ENCODE results near the gene SLC12A7. TPM values are rescaled to one million over a fixed set of nuclear protein-coding genes. Genes with fewer than 3 reads are reported as not detected.

The SLC12A7 gene
- total and polyA plus RNA-seq, 9 of the 15 experiments (the other 6 are each of a cell fraction or from before 2014, with no cell fraction given): 0.01 to 3.1 (median 0.56) TPM

DNA sequence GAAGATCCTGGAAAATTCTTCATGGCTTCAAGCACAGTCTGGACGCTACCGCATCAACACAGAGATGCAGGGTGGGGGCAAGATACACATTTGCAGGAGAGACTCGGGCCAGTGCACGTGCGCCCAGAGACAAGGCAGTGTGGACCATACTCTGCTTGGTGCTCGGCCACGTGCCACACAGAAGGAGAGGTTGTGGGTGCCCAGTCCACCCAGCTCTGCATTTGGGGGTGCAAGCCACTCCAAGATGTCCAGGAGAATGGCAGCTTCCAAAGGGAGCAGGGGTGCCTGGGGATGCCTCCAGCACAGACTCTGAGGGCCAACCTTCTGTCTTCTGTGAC is 99.0 kb downstream of the SLC12A7 start (continued):
- TF ChIP-seq, protein P1, sequence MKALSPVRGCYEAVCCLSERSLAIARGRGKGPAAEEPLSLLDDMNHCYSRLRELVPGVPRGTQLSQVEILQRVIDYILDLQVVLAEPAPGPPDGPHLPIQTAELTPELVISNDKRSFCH (CRISPR knock-in tag; IDR thresholded peaks at IDR 0.05): no peak
- TF ChIP-seq, protein P1 (tag; IDR thresholded peaks at IDR 0.05): no peak
- TF ChIP-seq IFI16 (CRISPR knock-in tag; IDR thresholded peaks at IDR 0.05): no peak

DNA sequence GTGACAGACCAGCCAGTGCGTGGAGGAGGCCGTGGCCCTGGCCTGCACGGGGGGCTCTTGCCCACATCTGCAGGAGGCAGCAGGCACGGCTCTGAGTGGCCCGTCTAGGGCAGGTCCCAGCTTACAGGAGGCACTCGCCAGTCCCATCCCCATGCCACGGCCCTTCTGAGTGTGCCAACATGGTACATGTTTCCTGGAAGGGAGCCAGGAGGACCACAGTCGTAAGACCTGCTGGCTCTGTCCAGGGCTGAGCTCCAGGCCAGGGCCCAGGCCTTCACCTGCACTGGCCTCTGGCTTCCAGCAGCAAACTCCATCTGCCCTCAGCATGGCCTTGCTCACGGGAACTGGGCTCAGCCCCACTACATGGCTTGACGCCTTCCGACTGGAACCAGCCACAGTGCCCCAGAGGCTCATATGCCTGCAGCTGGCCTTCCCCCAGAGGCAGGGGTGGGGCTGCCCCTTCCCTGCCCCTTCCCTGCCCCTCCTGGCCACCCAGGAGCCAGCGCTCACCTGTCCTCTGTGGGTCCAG is 99.5 kb downstream of the SLC12A7 start:
- CTCF ChIA-PET (ENCODE audit: low intra/inter-chr PET ratio): no interaction called here
- BruUV-seq (replicated peaks): no TSS peak
- no peak overlapping the region for H3K27ac ChIP-seq (ENCODE audit: extremely low read depth, low read depth, low read length)
- DNase-seq (ENCODE audit: extremely low read depth in 1 of 4, low spot score in 3 of 4) (no peak), FAIRE-seq (no peak), ATAC-seq (no peak)
- H3K9ac ChIP-seq (ENCODE audit: insufficient read depth in 1 of 2, low read depth in 2 of 2, low read length in 2 of 2): no peak overlapping the region
- peaks cover 50 to 90% of the 10 kb centered on the region in 2 experiments for H3K27me3 ChIP-seq (ENCODE audit: control insufficient read depth in 2 of 2, insufficient read depth in 2 of 2, low read length in 2 of 2)
- no peaks in the 10 kb centered on the region for H3K9me1 ChIP-seq (ENCODE audit: control insufficient read depth, insufficient read depth, low read length)
- H4K20me1 ChIP-seq (replicated peaks; ENCODE audit: control insufficient read depth, insufficient read depth, low read length): peaks cover 48% of the 10 kb centered on the region
- H3K4me1 ChIP-seq (replicated peaks in 1 of 2; ENCODE audit: control insufficient read depth in 2 of 2, insufficient read depth in 2 of 2, low read length in 2 of 2): peaks cover 0 to 34% of the 10 kb centered on the region in 2 experiments; a peak in 2 of 5 replicates
- in situ Hi-C loops (cut with MboI) (no loop called here), intact Hi-C loops (cut with micrococcal nuclease) (no loop called here)
- 1% methylated on average over 12 of the region's 12 CpGs for WGBS (ENCODE audit: insufficient coverage, low coverage, missing lambda C conversion rate)
- H3K4me2 ChIP-seq (ENCODE audit: insufficient read depth, low read length): no peak overlapping the region
- H3K9me3 ChIP-seq (replicated peaks; ENCODE audit: control insufficient read depth, insufficient read depth, low read depth, low read length): no peaks in the 10 kb centered on the region
- H3K36me3 ChIP-seq (ENCODE audit: control insufficient read depth, insufficient read depth, low read length): no peaks in the 10 kb centered on the region
- TF ChIP-seq XRCC4 (IDR thresholded peaks at IDR 0.05; ENCODE audit: extremely low read depth, insufficient read depth, insufficient read length) (no peak), KDM5B (IDR thresholded peaks at IDR 0.05; ENCODE audit: insufficient replicate concordance, low read depth, low read length) (no peak), ARID2 (IDR thresholded peaks at IDR 0.05) (no peak), SNIP1 (IDR thresholded peaks at IDR 0.05; ENCODE audit: low read depth) (no peak), SMARCC2 (IDR thresholded peaks at IDR 0.05; ENCODE audit: low read depth) (no peak), ZKSCAN3 (CRISPR knock-in tag; IDR thresholded peaks at IDR 0.05) (no peak)
- TF ChIP-seq, protein P2, sequence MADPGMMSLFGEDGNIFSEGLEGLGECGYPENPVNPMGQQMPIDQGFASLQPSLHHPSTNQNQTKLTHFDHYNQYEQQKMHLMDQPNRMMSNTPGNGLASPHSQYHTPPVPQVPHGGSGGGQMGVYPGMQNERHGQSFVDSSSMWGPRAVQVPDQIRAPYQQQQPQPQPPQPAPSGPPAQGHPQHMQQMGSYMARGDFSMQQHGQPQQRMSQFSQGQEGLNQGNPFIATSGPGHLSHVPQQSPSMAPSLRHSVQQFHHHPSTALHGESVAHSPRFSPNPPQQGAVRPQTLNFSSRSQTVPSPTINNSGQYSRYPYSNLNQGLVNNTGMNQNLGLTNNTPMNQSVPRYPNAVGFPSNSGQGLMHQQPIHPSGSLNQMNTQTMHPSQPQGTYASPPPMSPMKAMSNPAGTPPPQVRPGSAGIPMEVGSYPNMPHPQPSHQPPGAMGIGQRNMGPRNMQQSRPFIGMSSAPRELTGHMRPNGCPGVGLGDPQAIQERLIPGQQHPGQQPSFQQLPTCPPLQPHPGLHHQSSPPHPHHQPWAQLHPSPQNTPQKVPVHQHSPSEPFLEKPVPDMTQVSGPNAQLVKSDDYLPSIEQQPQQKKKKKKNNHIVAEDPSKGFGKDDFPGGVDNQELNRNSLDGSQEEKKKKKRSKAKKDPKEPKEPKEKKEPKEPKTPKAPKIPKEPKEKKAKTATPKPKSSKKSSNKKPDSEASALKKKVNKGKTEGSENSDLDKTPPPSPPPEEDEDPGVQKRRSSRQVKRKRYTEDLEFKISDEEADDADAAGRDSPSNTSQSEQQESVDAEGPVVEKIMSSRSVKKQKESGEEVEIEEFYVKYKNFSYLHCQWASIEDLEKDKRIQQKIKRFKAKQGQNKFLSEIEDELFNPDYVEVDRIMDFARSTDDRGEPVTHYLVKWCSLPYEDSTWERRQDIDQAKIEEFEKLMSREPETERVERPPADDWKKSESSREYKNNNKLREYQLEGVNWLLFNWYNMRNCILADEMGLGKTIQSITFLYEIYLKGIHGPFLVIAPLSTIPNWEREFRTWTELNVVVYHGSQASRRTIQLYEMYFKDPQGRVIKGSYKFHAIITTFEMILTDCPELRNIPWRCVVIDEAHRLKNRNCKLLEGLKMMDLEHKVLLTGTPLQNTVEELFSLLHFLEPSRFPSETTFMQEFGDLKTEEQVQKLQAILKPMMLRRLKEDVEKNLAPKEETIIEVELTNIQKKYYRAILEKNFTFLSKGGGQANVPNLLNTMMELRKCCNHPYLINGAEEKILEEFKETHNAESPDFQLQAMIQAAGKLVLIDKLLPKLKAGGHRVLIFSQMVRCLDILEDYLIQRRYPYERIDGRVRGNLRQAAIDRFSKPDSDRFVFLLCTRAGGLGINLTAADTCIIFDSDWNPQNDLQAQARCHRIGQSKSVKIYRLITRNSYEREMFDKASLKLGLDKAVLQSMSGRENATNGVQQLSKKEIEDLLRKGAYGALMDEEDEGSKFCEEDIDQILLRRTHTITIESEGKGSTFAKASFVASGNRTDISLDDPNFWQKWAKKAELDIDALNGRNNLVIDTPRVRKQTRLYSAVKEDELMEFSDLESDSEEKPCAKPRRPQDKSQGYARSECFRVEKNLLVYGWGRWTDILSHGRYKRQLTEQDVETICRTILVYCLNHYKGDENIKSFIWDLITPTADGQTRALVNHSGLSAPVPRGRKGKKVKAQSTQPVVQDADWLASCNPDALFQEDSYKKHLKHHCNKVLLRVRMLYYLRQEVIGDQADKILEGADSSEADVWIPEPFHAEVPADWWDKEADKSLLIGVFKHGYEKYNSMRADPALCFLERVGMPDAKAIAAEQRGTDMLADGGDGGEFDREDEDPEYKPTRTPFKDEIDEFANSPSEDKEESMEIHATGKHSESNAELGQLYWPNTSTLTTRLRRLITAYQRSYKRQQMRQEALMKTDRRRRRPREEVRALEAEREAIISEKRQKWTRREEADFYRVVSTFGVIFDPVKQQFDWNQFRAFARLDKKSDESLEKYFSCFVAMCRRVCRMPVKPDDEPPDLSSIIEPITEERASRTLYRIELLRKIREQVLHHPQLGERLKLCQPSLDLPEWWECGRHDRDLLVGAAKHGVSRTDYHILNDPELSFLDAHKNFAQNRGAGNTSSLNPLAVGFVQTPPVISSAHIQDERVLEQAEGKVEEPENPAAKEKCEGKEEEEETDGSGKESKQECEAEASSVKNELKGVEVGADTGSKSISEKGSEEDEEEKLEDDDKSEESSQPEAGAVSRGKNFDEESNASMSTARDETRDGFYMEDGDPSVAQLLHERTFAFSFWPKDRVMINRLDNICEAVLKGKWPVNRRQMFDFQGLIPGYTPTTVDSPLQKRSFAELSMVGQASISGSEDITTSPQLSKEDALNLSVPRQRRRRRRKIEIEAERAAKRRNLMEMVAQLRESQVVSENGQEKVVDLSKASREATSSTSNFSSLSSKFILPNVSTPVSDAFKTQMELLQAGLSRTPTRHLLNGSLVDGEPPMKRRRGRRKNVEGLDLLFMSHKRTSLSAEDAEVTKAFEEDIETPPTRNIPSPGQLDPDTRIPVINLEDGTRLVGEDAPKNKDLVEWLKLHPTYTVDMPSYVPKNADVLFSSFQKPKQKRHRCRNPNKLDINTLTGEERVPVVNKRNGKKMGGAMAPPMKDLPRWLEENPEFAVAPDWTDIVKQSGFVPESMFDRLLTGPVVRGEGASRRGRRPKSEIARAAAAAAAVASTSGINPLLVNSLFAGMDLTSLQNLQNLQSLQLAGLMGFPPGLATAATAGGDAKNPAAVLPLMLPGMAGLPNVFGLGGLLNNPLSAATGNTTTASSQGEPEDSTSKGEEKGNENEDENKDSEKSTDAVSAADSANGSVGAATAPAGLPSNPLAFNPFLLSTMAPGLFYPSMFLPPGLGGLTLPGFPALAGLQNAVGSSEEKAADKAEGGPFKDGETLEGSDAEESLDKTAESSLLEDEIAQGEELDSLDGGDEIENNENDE (IDR thresholded peaks at IDR 0.05; ENCODE audit: low read depth, low read length): no peak
- H2AFZ ChIP-seq (ENCODE audit: low read depth, low read length): no peak overlapping the region
- POLR2A ChIA-PET: interaction anchor here (0.6 to 0.9 kb wide), 2 partner anchors 16 to 128 kb away, joined by 4 read pairs; no protein-coding TSS in a partner anchor
- no peaks in the 10 kb centered on the region for H3K79me2 ChIP-seq (ENCODE audit: control insufficient read depth, insufficient read depth, low read length)
- H3K4me3 ChIP-seq: no peak overlapping the region

All from K562 (cell line).